SU-DHL-6 (cell line): ENCODE measurements around the gene RAD51B.

Experiments
- H2AFZ ChIP-seq: fragments of 200-600 bp; sonication (generic); 2 replicates; pipeline ENCODE4 v1.6.1; 2014; ENCODE audit warnings: low read depth, mild to moderate bottlenecking, moderate library complexity, mixed read lengths, antibody characterized with exemption, low read length; ENCODE audit not compliant: severe bottlenecking
- H3F3A ChIP-seq: fragments of 200-600 bp; shearing (Covaris generic); 2 replicates; pipeline ENCODE4 v1.6.0; 2016; ENCODE audit warnings: antibody characterized with exemption, mild to moderate bottlenecking; ENCODE audit not compliant: insufficient read depth
- H3K27ac ChIP-seq: fragments of 200-600 bp; sonication (generic); 2 replicates; pipeline ENCODE4 v1.5.1; 2016; ENCODE audit warnings: low read depth, mild to moderate bottlenecking, low read length, moderate library complexity, mixed read lengths
- H3K27me3 ChIP-seq: fragments of 200-600 bp; sonication (generic), shearing (Covaris generic); 2 replicates; pipeline ENCODE4 v1.6.0; 2014; ENCODE audit warnings: mild to moderate bottlenecking, low read length
- H3K36me3 ChIP-seq: fragments of 200-600 bp; sonication (generic); 2 replicates; pipeline ENCODE4 v1.6.1; 2014; ENCODE audit warnings: mild to moderate bottlenecking, low read length, mixed read lengths
- H3K4me2 ChIP-seq: fragments of 300-600, 200-600 bp; shearing (Covaris generic), sonication (generic); 2 replicates; pipeline ENCODE4 v1.6.0; 2014; ENCODE audit warnings: low read length, low read depth, mild to moderate bottlenecking; ENCODE audit not compliant: poor library complexity, severe bottlenecking
- H3K4me3 ChIP-seq: fragments of 200-600 bp; sonication (generic); 2 replicates; pipeline ENCODE4 v1.5.1; 2014; ENCODE audit warnings: antibody characterized with exemption, low read length, mild to moderate bottlenecking, mixed read lengths; ENCODE audit not compliant: insufficient read depth, poor library complexity, severe bottlenecking
- H3K79me2 ChIP-seq: fragments of 200-600 bp; sonication (generic); 2 replicates; pipeline ENCODE4 v1.6.1; 2014; ENCODE audit warnings: mild to moderate bottlenecking, low read length, moderate library complexity; ENCODE audit not compliant: insufficient read depth
- H3K9ac ChIP-seq: fragments of 200-600 bp; sonication (generic); 2 replicates; pipeline ENCODE4 v1.7.0; 2014; ENCODE audit warnings: mild to moderate bottlenecking, low read length
- H3K9me2 ChIP-seq: fragments of 200-600 bp; sonication (generic); replicated peaks from 2 replicates; pipeline ENCODE4 v1.6.1; 2014; ENCODE audit warnings: low read length; ENCODE audit not compliant: insufficient read depth
- H3K9me3 ChIP-seq: fragments of 200-600 bp; sonication (generic); 2 replicates; pipeline ENCODE4 v1.6.1; 2014; ENCODE audit warnings: low read length, mixed read lengths; ENCODE audit not compliant: insufficient read depth
- H4K20me1 ChIP-seq: fragments of 200-600 bp; sonication (generic); 2 replicates; pipeline ENCODE4 v1.6.1; 2014; ENCODE audit warnings: low read depth, mild to moderate bottlenecking, antibody characterized with exemption, low read length, moderate library complexity, mixed read lengths
- EZH2phosphoT487 ChIP-seq: fragments of 200-600 bp; sonication (generic), shearing (Covaris generic); conservative IDR thresholded peaks from 2 replicates; pipeline ENCODE4 v1.6.1; 2018; ENCODE audit warnings: mild to moderate bottlenecking, antibody characterized with exemption, low read length, moderate library complexity, mixed read lengths
- TF ChIP-seq, protein P1 (sequence below): fragments of 200-600 bp; sonication (generic); IDR thresholded peaks from one replicate; pipeline ENCODE4 v1.5.1; 2017; ENCODE audit warnings: antibody characterized with exemption, mild to moderate bottlenecking, low read length, moderate library complexity; ENCODE audit not compliant: insufficient read depth, poor library complexity, severe bottlenecking

Gene RAD51B

DNA sequence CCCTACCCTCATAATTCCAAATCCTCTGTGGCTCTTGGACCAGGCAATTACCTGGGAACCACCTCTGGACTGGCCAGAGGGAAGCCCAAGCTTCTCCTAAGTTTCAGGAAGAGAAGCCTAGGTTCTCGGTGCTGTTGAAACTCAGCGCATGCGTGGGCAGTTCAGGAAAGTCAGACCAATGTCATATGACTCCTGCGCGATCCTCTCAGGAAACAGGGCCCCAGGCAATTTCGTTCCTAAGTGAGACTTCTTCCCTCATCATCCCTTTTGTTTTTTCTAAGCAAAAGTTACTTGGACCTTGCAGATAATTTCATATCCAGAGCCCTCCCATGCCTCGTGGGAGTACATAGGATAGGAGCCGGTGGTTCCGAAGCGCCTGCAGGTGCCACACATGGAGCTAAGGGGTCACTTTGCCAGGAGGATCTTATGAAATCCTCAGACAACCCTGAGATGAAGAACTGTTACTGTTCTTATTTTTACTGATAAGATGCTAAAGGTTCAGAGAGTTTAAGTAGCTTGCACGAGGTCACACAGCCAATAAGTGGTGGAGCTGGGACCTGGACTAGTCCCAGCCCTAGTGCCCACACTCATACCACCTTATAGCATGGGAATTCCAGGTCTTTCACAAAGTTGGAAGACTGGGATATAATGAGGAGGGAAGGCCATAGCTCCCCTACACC is 805.1 kb downstream of the RAD51B start:
- H3K79me2 ChIP-seq, result no peaks in the 10 kb centered on the region
- H3F3A ChIP-seq, result no peaks in the 10 kb centered on the region
- no peak overlapping the region for H3K9ac ChIP-seq
- H3K27me3 ChIP-seq, result no peaks in the 10 kb centered on the region
- no peaks in the 10 kb centered on the region for H3K36me3 ChIP-seq
- H3K4me2 ChIP-seq, result no peak overlapping the region
- no peak overlapping the region for H2AFZ ChIP-seq
- no peak overlapping the region for H3K4me3 ChIP-seq
- no peaks in the 10 kb centered on the region for H3K9me2 ChIP-seq
- TF ChIP-seq, protein P1, sequence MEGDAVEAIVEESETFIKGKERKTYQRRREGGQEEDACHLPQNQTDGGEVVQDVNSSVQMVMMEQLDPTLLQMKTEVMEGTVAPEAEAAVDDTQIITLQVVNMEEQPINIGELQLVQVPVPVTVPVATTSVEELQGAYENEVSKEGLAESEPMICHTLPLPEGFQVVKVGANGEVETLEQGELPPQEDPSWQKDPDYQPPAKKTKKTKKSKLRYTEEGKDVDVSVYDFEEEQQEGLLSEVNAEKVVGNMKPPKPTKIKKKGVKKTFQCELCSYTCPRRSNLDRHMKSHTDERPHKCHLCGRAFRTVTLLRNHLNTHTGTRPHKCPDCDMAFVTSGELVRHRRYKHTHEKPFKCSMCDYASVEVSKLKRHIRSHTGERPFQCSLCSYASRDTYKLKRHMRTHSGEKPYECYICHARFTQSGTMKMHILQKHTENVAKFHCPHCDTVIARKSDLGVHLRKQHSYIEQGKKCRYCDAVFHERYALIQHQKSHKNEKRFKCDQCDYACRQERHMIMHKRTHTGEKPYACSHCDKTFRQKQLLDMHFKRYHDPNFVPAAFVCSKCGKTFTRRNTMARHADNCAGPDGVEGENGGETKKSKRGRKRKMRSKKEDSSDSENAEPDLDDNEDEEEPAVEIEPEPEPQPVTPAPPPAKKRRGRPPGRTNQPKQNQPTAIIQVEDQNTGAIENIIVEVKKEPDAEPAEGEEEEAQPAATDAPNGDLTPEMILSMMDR, result no peak
- no peak for TF ChIP-seq EZH2phosphoT487
- no peaks in the 10 kb centered on the region for H4K20me1 ChIP-seq
- H3K27ac ChIP-seq, result no peak overlapping the region
- no peaks in the 10 kb centered on the region for H3K9me3 ChIP-seq

DNA sequence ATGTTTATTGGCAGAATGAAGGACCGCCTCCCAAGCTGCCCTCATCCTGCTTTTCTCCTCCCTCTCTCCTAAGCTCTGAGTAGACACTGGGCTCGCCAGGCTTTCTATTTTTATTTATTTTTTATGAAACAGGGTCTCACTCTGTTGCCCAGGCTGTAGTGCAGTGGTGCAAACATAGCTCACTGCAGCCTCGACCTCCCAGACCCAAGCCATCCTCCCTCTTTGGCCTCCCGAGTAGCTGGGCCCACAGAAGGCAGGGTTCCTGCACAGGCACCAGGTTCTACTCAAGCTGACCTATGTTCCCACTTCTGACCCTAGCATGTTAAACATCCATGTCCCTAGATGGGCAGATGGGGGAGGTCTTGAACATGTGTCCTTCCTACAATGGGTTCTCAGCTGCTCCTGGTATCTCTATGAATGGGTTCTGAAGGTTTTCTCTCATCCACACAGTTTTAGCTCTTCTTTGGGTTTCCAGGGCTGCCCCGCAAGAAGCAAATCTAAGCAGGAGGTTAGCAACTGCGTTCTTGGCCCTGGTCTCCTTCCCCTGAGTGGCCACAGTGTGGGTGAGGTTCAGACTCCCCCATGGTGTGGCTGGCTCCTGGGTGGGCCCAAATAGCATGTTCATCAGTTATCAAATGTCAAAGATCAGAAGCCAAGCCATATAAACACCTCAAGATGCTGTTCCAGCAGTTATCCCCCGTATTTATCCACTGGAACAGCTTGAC is 805.9 kb downstream of the RAD51B start:
- no peaks in the 10 kb centered on the region for H4K20me1 ChIP-seq
- no peaks in the 10 kb centered on the region for H3F3A ChIP-seq
- no peak overlapping the region for H3K9ac ChIP-seq
- no peak overlapping the region for H3K4me3 ChIP-seq
- no peaks in the 10 kb centered on the region for H3K36me3 ChIP-seq
- H2AFZ ChIP-seq, result no peak overlapping the region
- H3K27me3 ChIP-seq, result no peaks in the 10 kb centered on the region
- H3K9me3 ChIP-seq, result no peaks in the 10 kb centered on the region
- H3K27ac ChIP-seq, result no peak overlapping the region
- no peak for TF ChIP-seq EZH2phosphoT487
- TF ChIP-seq, protein P1, result no peak
- H3K79me2 ChIP-seq, result no peaks in the 10 kb centered on the region
- H3K4me2 ChIP-seq, result no peak overlapping the region
- H3K9me2 ChIP-seq, result no peaks in the 10 kb centered on the region

DNA sequence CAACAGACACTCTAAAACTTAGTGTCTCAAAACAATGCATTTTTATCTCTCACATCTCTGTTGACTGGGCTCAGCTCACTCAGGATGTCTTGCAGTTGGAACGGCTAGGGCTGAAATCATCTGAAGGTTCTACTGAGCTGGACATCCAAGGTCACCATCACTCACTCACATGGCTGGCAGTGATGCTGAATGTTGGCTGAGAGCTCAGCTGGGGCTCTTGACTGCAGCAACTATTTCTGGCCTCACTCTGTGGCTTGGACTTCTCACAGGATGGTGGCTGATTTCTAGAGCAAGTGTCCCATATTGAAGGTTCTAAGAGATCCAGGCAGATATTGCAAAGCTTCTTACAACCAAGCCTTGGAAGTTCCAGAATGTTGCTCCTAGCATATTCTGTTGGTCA is 806.8 kb downstream of the RAD51B start:
- Histone ChIP-seq H3K9ac (no peak overlapping the region), H3K4me2 (no peak overlapping the region), H3K27ac (no peak overlapping the region)

More for the DNA sequence above, 806.8 kb downstream of the RAD51B start:
- Histone ChIP-seq H3K9me3 (no peaks in the 10 kb centered on the region), H3K4me3 (no peak overlapping the region), H3K9me2 (no peaks in the 10 kb centered on the region), H3K36me3 (no peaks in the 10 kb centered on the region), H3F3A (no peaks in the 10 kb centered on the region), H2AFZ (no peak overlapping the region), H3K79me2 (no peaks in the 10 kb centered on the region), H4K20me1 (no peaks in the 10 kb centered on the region), H3K27me3 (no peaks in the 10 kb centered on the region)
- no peak for TF ChIP-seq EZH2phosphoT487
- TF ChIP-seq, protein P1, result no peak
